Amniotic epithelial cell (primary cell): ENCODE data around the gene GABPB2.

ENCODE experiments used
- DNase-seq: peaks from one replicate; pipeline ENCODE4 v3.0.0-alpha.2; 2010; ENCODE audit warnings: low read depth

Gene GABPB2

DNA sequence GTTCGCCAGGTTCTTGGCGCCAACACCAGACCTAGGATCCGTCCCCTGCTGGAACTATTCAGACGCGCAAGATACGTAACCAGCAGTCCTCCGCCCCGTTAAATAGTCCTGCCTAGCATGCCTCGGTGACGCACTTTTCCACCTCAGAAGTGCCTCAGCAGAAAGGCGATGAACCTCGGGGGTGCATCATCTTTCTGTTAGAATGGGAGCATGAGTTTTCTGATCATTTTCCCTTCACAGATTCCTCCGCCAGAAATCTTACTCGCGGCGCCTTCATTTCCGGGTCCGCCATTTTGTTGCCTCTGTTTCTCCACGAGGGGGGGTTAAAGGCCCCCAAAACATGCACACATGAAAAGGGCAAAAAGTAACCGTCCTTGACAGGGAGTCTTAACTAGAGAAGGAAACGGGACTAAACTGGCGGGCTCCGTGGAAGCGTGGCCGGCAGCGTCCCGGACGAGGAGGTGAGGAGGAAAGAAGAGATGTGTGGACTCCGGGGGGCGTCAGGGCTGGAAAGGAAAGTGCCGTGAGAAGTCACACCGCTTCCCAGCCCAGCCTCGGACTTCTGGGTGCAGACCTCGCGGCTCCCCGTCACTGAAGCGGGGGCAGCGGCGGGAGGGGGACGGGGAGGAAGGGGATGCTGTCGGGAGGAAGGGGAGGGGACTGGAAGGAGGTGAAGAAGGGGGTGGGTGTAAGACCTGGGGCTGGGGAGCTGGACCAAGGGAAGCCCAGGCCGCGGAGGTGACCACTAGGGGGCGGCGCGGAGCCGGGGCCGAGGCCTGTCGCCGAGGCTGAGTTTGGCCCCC is at the start of gene GABPB2:
Gene GABPB2 (plus strand): TSS at position 288 of the 803 bp plus-strand sequence. CDS start 17,429 bp downstream, outside the sequence.
- DNase-seq = peak; percentile 98

GRCh38 chr1:151024540-151025146 is 45.9 kb upstream of the GABPB2 start:
- peak; percentile 58 for DNase-seq

- no peak for DNase-seq
Measured at GRCh38 chr1:151026460-151026859, 44.1 kb upstream of the GABPB2 start.

- DNase-seq = no peak
Measured at GRCh38 chr1:151032164-151032563, 38.4 kb upstream of the GABPB2 start.

- DNase-seq = no peak
Measured at GRCh38 chr1:151035167-151035566, 35.4 kb upstream of the GABPB2 start.

- no peak for DNase-seq
Measured at GRCh38 chr1:151036356-151036755, 34.2 kb upstream of the GABPB2 start, which contains the start of gene BNIPL. Gene BNIPL, plus strand, starts transcription at chr1:151036586. Its CDS starts 140 bp downstream, at chr1:151036726.

DNA sequence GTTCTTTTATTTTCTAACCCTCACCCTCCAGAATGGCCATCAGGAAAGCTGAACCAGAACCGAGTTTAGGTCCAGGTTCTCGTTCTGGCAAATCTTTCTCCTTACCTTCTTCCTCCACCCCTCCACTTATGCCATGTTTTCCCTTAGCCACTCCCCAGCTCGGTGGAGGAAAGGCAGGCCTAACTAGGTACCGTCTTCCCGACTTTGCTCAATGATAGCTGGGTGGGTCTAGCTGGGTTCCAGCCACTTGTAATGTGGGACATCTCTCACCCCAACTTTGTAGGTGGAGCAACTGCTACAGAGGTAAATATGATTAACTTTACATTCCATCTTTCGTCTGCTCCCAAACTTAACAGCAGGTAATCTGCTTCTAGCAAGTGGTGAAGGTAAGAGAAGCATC is 33.5 kb upstream of the GABPB2 start:
- DNase-seq = no peak

GRCh38 chr1:151039521-151039920 is 31.0 kb upstream of the GABPB2 start:
- no peak for DNase-seq

- no peak for DNase-seq
Measured at GRCh38 chr1:151043163-151043562, 27.4 kb upstream of the GABPB2 start.

DNA sequence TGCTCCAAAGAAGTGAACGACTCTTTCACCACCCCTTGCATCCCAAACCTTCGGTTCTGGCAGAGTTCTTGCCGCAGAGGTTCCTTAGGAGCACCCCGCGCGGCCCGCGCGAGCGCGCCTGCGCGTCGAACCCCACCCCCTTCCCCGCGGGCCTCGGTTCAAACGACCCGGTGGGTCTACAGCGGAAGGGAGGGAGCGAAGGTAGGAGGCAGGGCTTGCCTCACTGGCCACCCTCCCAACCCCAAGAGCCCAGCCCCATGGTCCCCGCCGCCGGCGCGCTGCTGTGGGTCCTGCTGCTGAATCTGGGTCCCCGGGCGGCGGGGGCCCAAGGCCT is 23.0 kb upstream of the GABPB2 start, which contains the start of gene C1orf56:
Gene C1orf56 (plus strand): TSS at position 161 of the 334 bp plus-strand sequence. CDS start 97 bp downstream, at position 258.
- DNase-seq = peak; percentile 65

GRCh38 chr1:151047925-151048644 is 22.5 kb upstream of the GABPB2 start:
- DNase-seq = peak; percentile 53

- no peak for DNase-seq
Measured at GRCh38 chr1:151048645-151049032, 21.9 kb upstream of the GABPB2 start.

- DNase-seq = no peak
Measured at GRCh38 chr1:151049458-151049857, 21.1 kb upstream of the GABPB2 start.

DNA sequence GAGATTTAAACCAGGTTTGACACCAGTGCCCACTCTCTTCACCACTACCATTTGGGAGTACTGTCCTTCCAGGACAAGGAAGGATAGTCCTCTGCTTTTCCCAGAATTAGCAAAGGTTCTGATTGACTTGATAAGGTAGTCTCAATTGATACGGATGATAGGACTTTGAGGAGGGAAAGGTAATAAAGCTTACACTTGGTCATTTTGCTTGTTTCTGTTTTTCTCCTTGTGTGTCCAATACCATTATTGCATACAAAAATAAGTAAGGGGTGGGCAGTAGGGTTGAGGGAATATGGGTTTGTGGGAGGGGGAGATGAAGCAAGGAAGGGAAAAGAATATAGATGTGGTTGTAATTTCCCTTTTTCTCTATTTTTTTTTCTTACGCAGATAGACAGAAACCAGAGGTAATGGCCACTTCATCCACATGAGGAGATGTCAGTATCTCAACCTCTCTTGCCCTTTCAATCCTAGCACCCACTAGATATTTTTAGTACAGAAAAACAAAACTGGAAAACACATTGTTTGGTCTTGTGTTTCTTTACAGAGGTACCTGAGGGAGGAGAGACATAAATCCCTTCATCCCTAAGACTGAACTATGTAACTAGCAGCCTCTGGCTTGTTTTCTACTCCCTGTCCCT is 20.4 kb upstream of the GABPB2 start:
- DNase-seq = no peak

DNA sequence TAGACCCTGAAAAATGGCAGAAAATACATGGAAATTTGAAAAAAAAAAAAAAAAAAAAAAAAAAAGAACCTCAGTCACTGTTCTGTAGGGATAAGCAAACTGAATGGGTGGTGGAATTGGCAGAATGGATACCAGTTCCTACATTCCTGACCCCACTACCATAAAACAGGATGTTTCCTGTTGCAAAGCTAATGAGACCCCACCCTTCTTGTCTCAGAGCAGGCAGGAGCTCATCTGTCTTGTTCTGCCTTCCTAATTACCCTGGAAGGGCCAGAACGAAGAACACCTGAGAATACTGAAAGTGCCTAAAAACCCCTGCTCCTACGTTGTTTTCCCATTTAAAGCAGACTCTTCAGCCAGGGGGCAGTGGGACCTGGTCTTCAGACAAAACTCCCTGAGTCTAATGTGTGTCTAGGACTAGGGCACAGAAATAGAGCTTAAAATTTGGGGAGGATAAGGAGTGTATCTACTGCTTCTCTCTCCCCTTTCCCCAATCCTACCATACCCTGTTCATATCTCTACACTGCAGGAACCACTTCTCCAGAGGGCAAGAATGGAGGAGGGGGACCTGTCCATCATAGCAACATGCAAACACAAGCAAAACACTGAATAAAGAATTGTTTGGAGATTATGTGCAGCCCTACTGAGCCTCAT is 19.1 kb upstream of the GABPB2 start:
- DNase-seq = no peak

DNA sequence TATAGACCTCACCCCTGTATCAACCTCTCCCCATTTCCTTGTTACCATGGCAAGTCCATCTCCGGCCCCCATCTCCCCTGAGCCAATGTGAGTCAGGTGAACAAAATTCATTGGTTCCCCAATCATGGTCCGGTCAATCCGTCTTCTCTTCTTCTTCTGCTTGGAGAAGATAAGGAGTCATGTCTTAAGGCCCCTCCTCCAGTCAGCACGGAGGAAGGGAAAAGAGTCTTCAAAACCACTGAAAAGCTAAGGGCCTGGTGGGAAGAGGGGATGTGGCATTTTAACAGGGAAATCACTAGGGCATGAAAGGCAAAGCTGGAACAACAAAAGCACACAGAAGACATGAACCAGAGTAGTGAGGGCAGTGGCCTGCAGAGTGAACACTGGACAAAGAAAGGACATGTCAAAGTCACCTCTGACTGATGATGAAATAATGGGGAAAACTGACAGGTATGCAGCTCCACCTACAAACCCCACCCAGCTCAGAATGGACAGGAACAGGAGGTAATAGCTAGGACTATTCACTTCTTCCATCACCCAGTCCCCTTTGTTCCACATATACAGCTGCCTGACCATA is 15.5 kb upstream of the GABPB2 start:
- DNase-seq = no peak

DNA sequence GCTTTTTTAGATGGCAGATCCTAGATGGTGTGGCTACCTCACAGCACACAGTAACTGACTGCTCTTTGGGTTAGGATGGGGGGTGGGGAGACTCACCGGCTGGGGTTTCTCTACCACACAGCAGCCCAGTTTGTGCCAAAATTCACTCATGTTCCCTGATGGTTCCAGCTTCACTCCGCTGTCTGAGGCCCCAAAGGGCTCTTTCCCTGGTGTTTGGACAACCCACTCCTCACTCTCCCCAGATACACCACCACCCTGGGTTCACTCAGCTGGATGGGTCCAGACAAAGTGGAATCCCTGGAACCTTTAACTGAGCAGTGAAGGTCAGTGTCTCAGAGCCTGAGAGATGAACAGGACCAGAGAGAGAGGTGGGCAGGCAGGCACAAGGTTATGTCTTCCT is 15.0 kb upstream of the GABPB2 start:
- no peak for DNase-seq

GRCh38 chr1:151056149-151056548 is 14.4 kb upstream of the GABPB2 start:
- no peak for DNase-seq

DNA sequence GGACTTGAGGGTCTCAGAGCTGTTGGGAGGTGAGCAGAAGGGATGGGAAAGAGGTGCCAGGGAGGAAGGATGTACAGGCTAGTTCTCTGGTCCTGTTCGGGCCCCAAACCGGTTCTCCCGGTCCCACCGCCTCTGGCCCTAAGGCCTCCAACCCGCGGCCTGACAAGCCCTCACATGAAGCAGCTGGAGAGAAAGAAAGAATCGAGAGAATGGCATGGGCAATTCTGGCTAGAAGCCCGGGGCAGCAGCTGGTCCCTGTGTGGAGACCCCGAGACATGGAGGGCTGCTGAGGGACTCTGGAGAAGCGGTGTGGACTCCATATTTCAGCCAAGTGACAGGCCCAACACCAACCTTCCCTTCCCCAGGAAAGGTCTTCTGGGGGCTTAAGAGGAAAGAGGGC is 11.9 kb upstream of the GABPB2 start:
- DNase-seq = no peak

GRCh38 chr1:151059109-151060006 is 11.2 kb upstream of the GABPB2 start, which contains the start of gene CDC42SE1:
Gene CDC42SE1, minus strand, starts transcription at chr1:151059622. Its CDS starts 3,892 bp downstream, at chr1:151055730.
- peak; percentile 83 for DNase-seq
